ENCODE results near the gene RRP9. TPM values are rescaled to one million over a fixed set of nuclear protein-coding genes. Genes with fewer than 3 reads are reported as not detected.

The RRP9 gene
- total RNA-seq, 1 donor from 2014 or later: 32.4 TPM

GRCh38 chr3:51968170-51968775 lies 26.6 kb upstream of the RRP9 start:
- Mint-ChIP-seq H3K27ac (no peak overlapping the region), H3K36me3 (ENCODE audit: low read depth) (peaks cover 1% of the 10 kb centered on the region), H3K4me1 (peaks cover 17% of the 10 kb centered on the region), H3K9me3 (no peaks in the 10 kb centered on the region), H3K4me3 (peak overlapping the region; percentile 85), H3K27me3 (peaks cover 5% of the 10 kb centered on the region)
- TF ChIP-seq CTCF (IDR thresholded peaks at IDR 0.05): no peak
- DNase-seq: no peak
- no peak for ATAC-seq (ENCODE audit: low read depth)
- ChIA-PET POLR2A (interaction anchor here (0.6 to 2.4 kb wide), 4 partner anchors 14 to 564 kb away, joined by 3 to 7 read pairs (median 5); partner anchors contain the start of genes ACY1 and RPL29), CTCF (interaction anchor here (1.4 kb wide), 1 partner anchor 26 kb away, joined by 3 read pairs; the partner anchor contains the start of gene PARP3)
- intact Hi-C loops (cut with micrococcal nuclease): no loop called here

DNA sequence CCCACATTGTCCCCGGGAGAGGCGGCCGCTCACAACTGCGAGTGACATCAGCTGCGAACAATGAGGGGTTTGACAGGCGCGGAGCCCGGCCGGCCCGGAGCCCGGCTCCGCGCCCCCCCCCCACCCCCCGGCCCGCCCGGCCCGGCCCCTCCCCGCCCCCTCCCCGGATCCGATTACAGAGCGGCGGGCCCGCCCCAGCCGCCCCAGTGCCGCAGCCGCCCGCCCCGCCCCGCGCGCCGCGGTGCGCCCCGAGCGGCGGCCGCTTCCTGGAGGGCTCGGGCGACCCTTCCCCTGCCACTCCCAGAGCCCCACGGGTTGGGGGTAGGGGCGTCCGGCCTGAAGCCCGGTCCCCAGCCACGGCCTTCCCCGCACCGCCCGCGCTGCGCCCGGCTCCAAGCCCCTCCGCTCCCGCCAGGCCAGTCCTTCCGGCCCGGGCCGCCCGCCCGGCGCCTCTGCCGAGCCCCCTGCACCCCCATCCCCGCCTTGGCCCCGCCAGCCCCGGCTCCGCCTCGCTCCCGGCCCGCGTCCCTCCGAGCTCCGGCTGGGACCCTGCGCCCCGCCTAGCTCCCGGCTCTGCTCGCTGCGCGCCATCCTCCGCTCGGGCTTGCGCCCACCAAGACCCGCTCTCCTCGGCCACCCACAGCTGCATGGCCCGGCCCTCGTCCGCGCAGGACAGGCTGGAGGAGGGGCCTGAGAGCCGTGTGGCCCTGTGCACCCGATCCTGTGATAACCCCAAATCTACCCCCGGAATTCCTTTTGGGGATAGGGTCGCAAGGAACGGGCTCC lies 25.9 kb upstream of the RRP9 start, which contains the start of gene PCBP4:
Gene PCBP4, minus strand, starts transcription at position 71 of the 786 bp plus-strand sequence. CDS start 6,214 bp downstream, outside the sequence.
- intact Hi-C loops (cut with micrococcal nuclease): loop anchor here (1.0 kb wide), 1 partner anchor 11 kb away; no protein-coding TSS in a partner anchor
- POLR2A ChIA-PET: interaction anchor here (0.6 to 2.4 kb wide), 6 partner anchors 15 to 467 kb away, joined by 3 to 7 read pairs (median 5); partner anchors contain the start of genes ACY1, PARP3, RPL29 and RRP9
- CTCF ChIA-PET: interaction anchor here (1.4 kb wide), 1 partner anchor 25 kb away, joined by 3 read pairs; the partner anchor contains the start of gene PARP3

DNA sequence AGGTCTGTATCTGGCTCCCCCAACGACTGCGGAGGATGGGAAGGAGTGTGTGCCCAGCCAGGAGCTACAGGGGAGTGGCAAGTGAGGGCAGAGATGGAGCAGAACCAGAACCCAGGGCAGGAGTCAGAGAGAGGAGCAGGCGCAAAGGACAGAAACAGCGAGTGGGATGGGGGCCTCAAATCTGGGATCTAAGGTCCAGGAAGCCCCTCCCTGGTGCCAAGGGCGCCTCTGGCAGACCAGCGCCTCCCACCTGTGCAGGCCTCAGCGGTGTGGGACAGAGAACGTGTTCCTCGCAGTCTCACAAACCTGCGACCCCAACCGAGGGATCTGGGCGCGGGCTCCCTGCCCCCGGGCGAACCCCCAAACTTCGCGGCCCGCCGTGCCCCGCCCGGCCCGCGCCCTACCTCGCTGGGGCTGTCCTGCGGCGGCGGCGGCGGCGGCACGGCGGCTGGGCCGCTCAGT lies 25.2 kb upstream of the RRP9 start:
- no peak overlapping the region for H3K27ac Mint-ChIP-seq
- POLR2A ChIA-PET: interaction anchor here (0.6 to 2.4 kb wide), 6 partner anchors 8 to 583 kb away, joined by 3 to 7 read pairs (median 4); partner anchors contain the start of genes ABHD14A, ACY1, PARP3 and RPL29
- peaks cover 1% of the 10 kb centered on the region for H3K36me3 Mint-ChIP-seq (ENCODE audit: low read depth)
- peak overlapping the region; percentile 77 for H3K4me3 Mint-ChIP-seq
- peaks cover 5% of the 10 kb centered on the region for H3K27me3 Mint-ChIP-seq
- no peak for TF ChIP-seq CTCF (IDR thresholded peaks at IDR 0.05)
- intact Hi-C loops (cut with micrococcal nuclease): loop anchor here (1.0 kb wide), 1 partner anchor 11 kb away; no protein-coding TSS in a partner anchor
- ATAC-seq (ENCODE audit: low read depth) (peak; percentile 70), DNase-seq (peak; percentile 39)
- CTCF ChIA-PET: interaction anchor here (1.4 kb wide), 1 partner anchor 24 kb away, joined by 3 read pairs; the partner anchor contains the start of gene PARP3
- H3K4me1 Mint-ChIP-seq: peaks cover 15% of the 10 kb centered on the region
- no peaks in the 10 kb centered on the region for H3K9me3 Mint-ChIP-seq

More for the DNA sequence above, 25.9 kb upstream of the RRP9 start, which contains the start of gene PCBP4:
- DNase-seq (peak; percentile 42), ATAC-seq (ENCODE audit: low read depth) (peak; percentile 77)
- H3K36me3 Mint-ChIP-seq (ENCODE audit: low read depth): peaks cover 1% of the 10 kb centered on the region
- H3K27ac Mint-ChIP-seq: peak within 1 kb of the TSS; percentile 66
- peak within 1 kb of the TSS; percentile 85 for H3K4me3 Mint-ChIP-seq
- H3K9me3 Mint-ChIP-seq: no peaks in the 10 kb centered on the region
- H3K27me3 Mint-ChIP-seq: peaks cover 5% of the 10 kb centered on the region
- no peak for TF ChIP-seq CTCF (IDR thresholded peaks at IDR 0.05)
- peaks cover 16% of the 10 kb centered on the region for H3K4me1 Mint-ChIP-seq

- intact Hi-C loops (cut with micrococcal nuclease): no loop called here
These were observed 24.8 kb upstream of the RRP9 start for GRCh38 chr3:51966486-51966885.

More at GRCh38 chr3:51966486-51966885, 24.8 kb upstream of the RRP9 start:
- Mint-ChIP-seq H3K36me3 (ENCODE audit: low read depth) (peaks cover 1% of the 10 kb centered on the region), H3K9me3 (no peaks in the 10 kb centered on the region), H3K27me3 (peaks cover 5% of the 10 kb centered on the region), H3K27ac (no peak overlapping the region), H3K4me1 (peaks cover 15% of the 10 kb centered on the region), H3K4me3 (peak overlapping the region; percentile 77)
- POLR2A ChIA-PET: interaction anchor here (0.6 to 1.8 kb wide), 4 partner anchors 8 to 582 kb away, joined by 3 to 6 read pairs (median 4); partner anchors contain the start of genes ABHD14A, ACY1 and RRP9
- DNase-seq: no peak
- no peak for ATAC-seq (ENCODE audit: low read depth)
- TF ChIP-seq CTCF (IDR thresholded peaks at IDR 0.05): no peak
- CTCF ChIA-PET: no interaction called here
